H1 (cell line): Measurements from ENCODE around the gene SV2B. TPM values are rescaled to one million over a fixed set of nuclear protein-coding genes. Genes with fewer than 3 reads are reported as not detected.

Experiments
- CTCF ChIA-PET: fragments of 300-600 bp; sonication (Branson Sonifier 250); formaldehyde crosslinking; loops from one replicate; lab custom pipeline; 2021; ENCODE audit not compliant: partially characterized antibody; lab: Charles Lee
- POLR2A ChIA-PET: fragments of 300-600 bp; sonication (Branson Sonifier 250); formaldehyde crosslinking; loops from one replicate; lab custom pipeline; 2021; ENCODE audit warnings: inconsistent platforms; ENCODE audit not compliant: partially characterized antibody; lab: Charles Lee
- DNase-seq, 2 experiments: peaks; one replicate each; pipeline versions ENCODE4 v3.0.0 to v3.0.0-alpha.2; 2010 to 2022; ENCODE audit warnings: low spot score in 2 of 2, low read depth in 1 of 2, mixed read lengths in 1 of 2
- FAIRE-seq: peaks from 2 replicates; lab custom pipeline; 2011; peaks lifted over from hg19 to GRCh38; lab: Jason Lieb, UNC
- H2AFZ ChIP-seq: 2 replicates; pipeline ENCODE4 v1.8.1; 2012; ENCODE audit warnings: low read length, inconsistent platforms
- H2AK5ac ChIP-seq: 2 replicates; pipeline ENCODE4 v1.6.1; 2013; ENCODE audit warnings: low read depth, low read length
- H2BK120ac ChIP-seq: replicated peaks from 2 replicates; pipeline ENCODE3; 2013; ENCODE audit warnings: low read depth, low read length, inconsistent platforms
- H2BK12ac ChIP-seq: 2 replicates; pipeline ENCODE4 v1.6.1; 2013; ENCODE audit warnings: low read depth, low read length
- H2BK15ac ChIP-seq: 2 replicates; pipeline ENCODE4 v1.6.1; 2013; ENCODE audit warnings: low read length
- H2BK20ac ChIP-seq: 2 replicates; pipeline ENCODE4 v1.6.1; 2013; ENCODE audit warnings: low read length
- H2BK5ac ChIP-seq: 2 replicates; pipeline ENCODE4 v1.6.1; 2013; ENCODE audit warnings: low read depth, low read length
- H3K14ac ChIP-seq: 2 replicates; pipeline ENCODE4 v1.6.1; 2013; ENCODE audit warnings: inconsistent platforms; ENCODE audit not compliant: insufficient read length
- H3K18ac ChIP-seq: 2 replicates; pipeline ENCODE4 v1.6.1; 2013; ENCODE audit warnings: low read length; ENCODE audit errors: extremely low read depth
- H3K23ac ChIP-seq: 2 replicates; pipeline ENCODE4 v1.6.1; 2013; ENCODE audit warnings: inconsistent platforms; ENCODE audit not compliant: insufficient read length
- H3K23me2 ChIP-seq: 2 replicates; pipeline ENCODE4 v1.6.1; 2013; ENCODE audit warnings: low read depth, low read length
- H3K27ac ChIP-seq: 2 replicates; pipeline ENCODE4 v1.6.1; 2011; ENCODE audit warnings: low read depth, low read length, inconsistent platforms
- H3K27me3 ChIP-seq, 4 experiments: replicated peaks in 1 of 4; 1 replicate in 1 of 4; 2 replicates in 3 of 4; pipeline versions ENCODE4 v1.6.1 to v1.8.1; 2011 to 2013; ENCODE audit warnings: low read length in 3 of 4, mild to moderate bottlenecking in 3 of 4, inconsistent platforms in 2 of 4, mixed read lengths in 2 of 4, moderate library complexity in 1 of 4; ENCODE audit not compliant: control insufficient read depth in 3 of 4, insufficient read depth in 3 of 4; ENCODE audit errors: extremely low read depth in 1 of 4
- H3K36me3 ChIP-seq, 4 experiments: 2 replicates each; pipeline versions ENCODE4 v1.6.1 to v1.8.1; 2011 to 2013; ENCODE audit warnings: mild to moderate bottlenecking in 4 of 4, low read length in 3 of 4, moderate library complexity in 2 of 4, control low read depth in 1 of 4, inconsistent platforms in 1 of 4; ENCODE audit not compliant: insufficient read depth in 4 of 4, control insufficient read depth in 2 of 4
- H3K4ac ChIP-seq: replicated peaks from 2 replicates; pipeline ENCODE3; 2013; ENCODE audit warnings: low read length, low read depth, mixed read lengths, inconsistent platforms; ENCODE audit not compliant: insufficient read length
- H3K4me1 ChIP-seq, 4 experiments: replicated peaks in 1 of 4; 1 replicate in 1 of 4; 2 replicates in 3 of 4; pipeline versions ENCODE4 v1.6.1 to v1.8.1; 2011 to 2013; ENCODE audit warnings: low read length in 3 of 4, inconsistent platforms in 2 of 4, mixed read lengths in 1 of 4; ENCODE audit not compliant: insufficient read depth in 4 of 4, control insufficient read depth in 3 of 4
- H3K4me2 ChIP-seq, 2 experiments: 2 replicates each; pipeline versions ENCODE4 v1.6.1 to v1.8.1; 2011 to 2013; ENCODE audit warnings: low read depth in 2 of 2, low read length in 2 of 2, control low read depth in 1 of 2, inconsistent platforms in 1 of 2, mild to moderate bottlenecking in 1 of 2; ENCODE audit not compliant: insufficient read depth in 1 of 2
- H3K4me3 ChIP-seq, 4 experiments: fragments of 200-600, 300-600 bp in 1 of 4; sonication (generic), shearing (Covaris generic), sonication (Bioruptor Twin) in 1 of 4; 2 replicates each; pipeline versions ENCODE4 v1.5.1 to v1.8.1; 2011 to 2016; ENCODE audit warnings: low read length in 4 of 4, low read depth in 3 of 4, control low read depth in 2 of 4, inconsistent platforms in 2 of 4, mild to moderate bottlenecking in 2 of 4, mixed read lengths in 1 of 4, moderate library complexity in 1 of 4; ENCODE audit not compliant: insufficient read depth in 2 of 4; ENCODE audit errors: extremely low read depth in 1 of 4
- H3K56ac ChIP-seq: replicated peaks from 2 replicates; pipeline ENCODE3; 2013; ENCODE audit warnings: low read depth, mild to moderate bottlenecking, mixed read lengths, low read length, inconsistent platforms; ENCODE audit not compliant: insufficient read length
- H3K79me1 ChIP-seq: 2 replicates; pipeline ENCODE4 v1.6.1; 2013; ENCODE audit warnings: low read depth, low read length, control low read depth
- H3K79me2 ChIP-seq, 2 experiments: 2 replicates each; pipeline versions ENCODE4 v1.6.1 to v1.8.1; 2012 to 2013; ENCODE audit warnings: low read length in 2 of 2, mild to moderate bottlenecking in 2 of 2, inconsistent platforms in 1 of 2; ENCODE audit not compliant: insufficient read depth in 2 of 2, control insufficient read depth in 1 of 2
- H3K9ac ChIP-seq, 4 experiments: replicated peaks in 1 of 4; 1 replicate in 1 of 4; 2 replicates in 3 of 4; pipeline versions ENCODE4 v1.6.1 to v1.8.1; 2011 to 2013; ENCODE audit warnings: low read depth in 3 of 4, low read length in 3 of 4, control low read depth in 2 of 4, mild to moderate bottlenecking in 2 of 4, moderate library complexity in 2 of 4, inconsistent platforms in 1 of 4; ENCODE audit errors: extremely low read depth in 1 of 4
- H3K9me3 ChIP-seq, 2 experiments: 2 replicates each; pipeline versions ENCODE4 v1.6.1 to v1.8.1; 2012 to 2013; ENCODE audit warnings: mild to moderate bottlenecking in 2 of 2, moderate library complexity in 2 of 2, control low read depth in 1 of 2, inconsistent platforms in 1 of 2, low read depth in 1 of 2, low read length in 1 of 2, mixed read lengths in 1 of 2; ENCODE audit not compliant: insufficient read depth in 2 of 2
- H4K20me1 ChIP-seq, 2 experiments: replicated peaks in 1 of 2; 2 replicates each; pipeline versions ENCODE3 to v1.8.1; 2011 to 2013; ENCODE audit warnings: inconsistent platforms in 2 of 2, low read length in 2 of 2, mild to moderate bottlenecking in 1 of 2; ENCODE audit not compliant: insufficient read depth in 2 of 2, control insufficient read depth in 1 of 2
- H4K5ac ChIP-seq: 2 replicates; pipeline ENCODE4 v1.6.1; 2013; ENCODE audit warnings: low read length, low read depth, mixed read lengths, inconsistent platforms; ENCODE audit not compliant: insufficient read length
- H4K8ac ChIP-seq: 2 replicates; pipeline ENCODE4 v1.8.0; 2013; ENCODE audit warnings: mild to moderate bottlenecking, moderate library complexity, low read length, inconsistent platforms; ENCODE audit not compliant: insufficient read depth; ENCODE audit errors: extremely low read depth
- H4K91ac ChIP-seq: replicated peaks from 2 replicates; pipeline ENCODE3; 2013; ENCODE audit warnings: low read length, mixed read lengths, inconsistent platforms; ENCODE audit not compliant: insufficient read length
- BCL11A ChIP-seq, 2 experiments: IDR thresholded peaks; one replicate each; pipeline ENCODE4 v1.6.1; 2011; ENCODE audit warnings: low read depth in 2 of 2, low read length in 2 of 2, mild to moderate bottlenecking in 2 of 2
- CBX8 ChIP-seq: fragments of 300-800, 300-1000 bp; sonication (generic); IDR thresholded peaks from 2 replicates; pipeline ENCODE4 v1.7.1; 2016; ENCODE audit warnings: low read depth, low read length, borderline replicate concordance
- CHD2 ChIP-seq: IDR thresholded peaks from 2 replicates; pipeline ENCODE4 v1.6.1; 2012; ENCODE audit warnings: low read length, improper control_type of control experiment
- CTBP2 ChIP-seq: IDR thresholded peaks from 2 replicates; pipeline ENCODE4 v1.7.0; 2011; ENCODE audit warnings: borderline replicate concordance, mild to moderate bottlenecking, moderate library complexity, mixed read lengths, low read length; ENCODE audit not compliant: insufficient read depth, insufficient read length
- EGR1 ChIP-seq: IDR thresholded peaks from 2 replicates; pipeline ENCODE4 v1.6.1; 2011; ENCODE audit warnings: low read depth, low read length, borderline replicate concordance
- EZH2 ChIP-seq: fragments of 200-600 bp; sonication (generic); IDR thresholded peaks from 2 replicates; pipeline ENCODE4 v1.7.1; 2012; ENCODE audit warnings: low read depth, mild to moderate bottlenecking, moderate library complexity, low read length, inconsistent platforms; ENCODE audit not compliant: severe bottlenecking
- FOSL1 ChIP-seq: IDR thresholded peaks from 2 replicates; pipeline ENCODE4 v1.6.1; 2011; ENCODE audit warnings: mild to moderate bottlenecking, low read depth, low read length, moderate library complexity; ENCODE audit not compliant: insufficient read depth
- POLR2A ChIP-seq, 2 experiments: IDR thresholded peaks; 1 replicate in 1 of 2; 2 replicates in 1 of 2; pipeline ENCODE4 v1.6.1; 2011; ENCODE audit warnings: low read depth in 2 of 2, low read length in 2 of 2, mild to moderate bottlenecking in 2 of 2; ENCODE audit errors: control extremely low read depth in 1 of 2
- RBBP5 ChIP-seq: IDR thresholded peaks from 2 replicates; pipeline ENCODE4 v1.7.1; 2012; ENCODE audit warnings: low read depth, mild to moderate bottlenecking, inconsistent platforms, low read length, moderate library complexity, borderline replicate concordance
- RFX5 ChIP-seq: IDR thresholded peaks from 2 replicates; pipeline ENCODE4 v1.6.1; 2011; ENCODE audit warnings: low read depth, low read length, improper control_type of control experiment, borderline replicate concordance
- SUZ12 ChIP-seq: fragments of 200-600 bp; sonication (generic); IDR thresholded peaks from 2 replicates; pipeline ENCODE4 v1.6.1; 2012; ENCODE audit warnings: mild to moderate bottlenecking, inconsistent platforms, low read length, moderate library complexity, mixed read lengths
- TEAD4 ChIP-seq: IDR thresholded peaks from 2 replicates; pipeline ENCODE4 v1.6.1; 2012; ENCODE audit warnings: low read depth, low read length, inconsistent platforms, mixed read lengths
- WGBS, 2 experiments: shearing (Covaris generic) in 1 of 2; methylation state at CpG; one replicate each; pipeline versions ENCODE4 v1.1.6 to v1.1.7; 2013 to 2015; ENCODE audit warnings: low lambda C conversion rate in 2 of 2, mixed read lengths in 2 of 2, inconsistent platforms in 1 of 2, low coverage in 1 of 2, missing lambda C conversion rate in 1 of 2; ENCODE audit not compliant: insufficient replicate concordance in 2 of 2, insufficient coverage in 1 of 2, insufficient read length in 1 of 2; ENCODE audit errors: extremely low coverage in 1 of 2, missing lambda C conversion rate in 1 of 2; 5-methylcytosine and 5-hydroxymethylcytosine counted together
- polyA plus RNA-seq, 7 experiments: library from polyadenylated mRNA; depleted of rRNA in 3 of 7; stranded (reverse) in 5 of 7; unstranded in 2 of 7; fragments of >200 nt in 5 of 7; fragments of 200-250 nt in 2 of 7; gene quantifications; 1 replicate in 5 of 7; 2 replicates in 1 of 7; 4 replicates in 1 of 7; pipeline versions ENCODE4 v1.2.1 to v1.2.3, GENCODE V29; 2011 to 2013; ENCODE audit warnings: missing spikeins in 2 of 7, mixed read lengths in 2 of 7
- total RNA-seq: library from RNA; stranded (reverse); fragmentation: NEBNext Ultra II Directional; extraction: Animal tissue kit (Norgen Biotek cat#: 25700); gene quantifications from 2 replicates; pipeline ENCODE4 v1.2.1, GENCODE V29; 2021
- TF ChIP-seq, protein P1 (sequence below): IDR thresholded peaks from 2 replicates; pipeline ENCODE4 v1.6.1; 2012; ENCODE audit warnings: inconsistent platforms

Gene SV2B
- total and polyA plus RNA-seq, 2 of the 8 experiments (the other 6 are each of a cell fraction or from before 2014, with no cell fraction given), result 0.09 to 0.20 TPM

DNA sequence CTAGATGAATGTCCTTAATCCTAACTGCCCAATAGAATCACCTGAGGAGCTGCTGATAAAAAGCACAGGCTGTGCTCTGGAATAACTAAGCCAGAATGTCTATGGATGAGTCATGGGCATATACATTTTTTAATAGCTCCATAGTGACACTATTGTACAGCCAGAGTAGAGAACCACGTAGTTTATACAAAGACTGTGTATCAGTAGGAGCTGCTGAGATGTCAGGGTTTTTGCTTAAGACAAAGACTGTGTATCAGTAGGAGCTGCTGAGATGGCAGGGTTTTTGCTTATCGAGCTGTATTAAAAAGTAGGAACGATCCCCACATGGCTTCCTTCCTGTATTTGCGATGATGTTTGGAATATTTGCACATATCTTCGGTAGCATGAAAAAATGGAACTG lies 137.4 kb downstream of the SV2B start:
- no peak overlapping the region for H2AFZ ChIP-seq
- H3K4me1 ChIP-seq, result no peaks in the 10 kb centered on the region
- H3K14ac ChIP-seq, result no peak overlapping the region
- no peak for DNase-seq
- TF ChIP-seq SUZ12 (no peak), CBX8 (no peak), CHD2 (no peak), RFX5 (no peak), EGR1 (no peak), FOSL1 (no peak), POLR2A (IDR thresholded peaks at IDR 0.05; ENCODE audit: control extremely low read depth in 1 of 2, low read depth in 2 of 2, low read length in 2 of 2) (no peak), TEAD4 (no peak), CTBP2 (no peak), EZH2 (no peak), RBBP5 (no peak), BCL11A (IDR thresholded peaks at IDR 0.05; ENCODE audit: low read depth in 2 of 2, low read length in 2 of 2) (no peak)
- TF ChIP-seq, protein P1, sequence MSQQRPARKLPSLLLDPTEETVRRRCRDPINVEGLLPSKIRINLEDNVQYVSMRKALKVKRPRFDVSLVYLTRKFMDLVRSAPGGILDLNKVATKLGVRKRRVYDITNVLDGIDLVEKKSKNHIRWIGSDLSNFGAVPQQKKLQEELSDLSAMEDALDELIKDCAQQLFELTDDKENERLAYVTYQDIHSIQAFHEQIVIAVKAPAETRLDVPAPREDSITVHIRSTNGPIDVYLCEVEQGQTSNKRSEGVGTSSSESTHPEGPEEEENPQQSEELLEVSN, result no peak
- TF ChIP-seq, all 59 proteins: peak for 0
- H3K27me3 ChIP-seq, result no peaks in the 10 kb centered on the region
- no peak overlapping the region for H3K4me2 ChIP-seq
- H3K79me1 ChIP-seq, result no peaks in the 10 kb centered on the region
- no peak overlapping the region for H2BK120ac ChIP-seq
- no peak overlapping the region for H4K91ac ChIP-seq
- no peak overlapping the region for H3K27ac ChIP-seq
- no peak overlapping the region for H2BK12ac ChIP-seq
- WGBS, 2 experiments, result 94% methylated on average over 5 of the region's 5 CpGs; no CpG with 5 or more reads in 1 of the 2 experiments
- POLR2A ChIA-PET, result no interaction called here
- H3K18ac ChIP-seq, result no peak overlapping the region
- H3K23ac ChIP-seq, result no peak overlapping the region
- no peak overlapping the region for H2AK5ac ChIP-seq
- H4K8ac ChIP-seq, result no peak overlapping the region
- CTCF ChIA-PET, result interaction anchor here (0.7 to 6.4 kb wide), 12 partner anchors 10 to 251 kb away, joined by 3 to 43 read pairs (median 4); no protein-coding TSS in a partner anchor
- H3K79me2 ChIP-seq, result no peaks in the 10 kb centered on the region
- no peak overlapping the region for H4K5ac ChIP-seq
- H2BK15ac ChIP-seq, result no peak overlapping the region
- no peak overlapping the region for H3K4ac ChIP-seq
- no peak overlapping the region for H3K9ac ChIP-seq
- no peak for FAIRE-seq
- H3K4me3 ChIP-seq, result no peak overlapping the region
- H3K23me2 ChIP-seq, result no peaks in the 10 kb centered on the region
- H2BK5ac ChIP-seq, result no peak overlapping the region
- no peak overlapping the region for H2BK20ac ChIP-seq
- no peaks in the 10 kb centered on the region for H3K9me3 ChIP-seq
- H3K56ac ChIP-seq, result no peak overlapping the region
- no peaks in the 10 kb centered on the region for H3K36me3 ChIP-seq
- H4K20me1 ChIP-seq, result no peaks in the 10 kb centered on the region
